GM19240 (cell line): ENCODE results near the gene PHF21B.

ENCODE experiments used
- DNase-seq: peaks from one replicate; pipeline ENCODE4 v3.0.0; 2011; ENCODE audit warnings: low spot score; ENCODE audit not compliant: insufficient read length

PHF21B gene

DNA sequence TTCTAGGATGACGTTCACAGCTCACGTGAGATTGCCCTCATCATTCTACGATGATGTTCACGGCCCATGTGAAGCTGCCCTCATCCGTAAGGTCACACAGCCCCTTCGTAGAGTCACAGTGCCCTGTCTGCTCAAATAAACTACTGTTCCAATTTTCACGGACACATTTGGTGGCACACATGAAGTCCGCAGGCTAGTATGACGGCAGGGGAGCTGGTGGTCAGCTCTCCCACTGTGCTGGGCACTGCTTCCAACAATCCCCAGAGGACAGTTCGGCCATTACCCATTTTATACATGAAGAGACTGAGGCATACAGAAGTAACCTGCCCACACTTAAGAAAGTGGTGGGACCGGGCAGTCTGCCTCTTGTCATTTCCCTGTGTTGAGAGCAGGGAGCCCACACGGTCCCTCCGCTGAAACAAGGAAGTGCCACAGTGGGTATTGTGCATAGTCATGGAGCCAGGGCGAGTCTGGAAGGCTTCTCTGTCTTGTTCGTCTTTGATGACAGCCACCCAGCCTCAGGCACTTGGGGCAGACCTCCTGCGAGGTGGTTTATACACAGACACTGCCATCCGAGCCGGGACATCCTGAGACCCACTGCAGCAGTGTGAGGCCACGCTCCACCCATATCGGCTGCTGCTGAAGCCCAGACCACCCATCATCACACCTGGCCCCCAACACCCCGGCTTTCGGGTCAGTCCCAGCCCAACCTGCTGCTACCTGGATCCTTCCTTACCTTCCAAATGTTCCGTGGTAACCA lies 114.3 kb downstream of the PHF21B start:
- no peak for DNase-seq

DNA sequence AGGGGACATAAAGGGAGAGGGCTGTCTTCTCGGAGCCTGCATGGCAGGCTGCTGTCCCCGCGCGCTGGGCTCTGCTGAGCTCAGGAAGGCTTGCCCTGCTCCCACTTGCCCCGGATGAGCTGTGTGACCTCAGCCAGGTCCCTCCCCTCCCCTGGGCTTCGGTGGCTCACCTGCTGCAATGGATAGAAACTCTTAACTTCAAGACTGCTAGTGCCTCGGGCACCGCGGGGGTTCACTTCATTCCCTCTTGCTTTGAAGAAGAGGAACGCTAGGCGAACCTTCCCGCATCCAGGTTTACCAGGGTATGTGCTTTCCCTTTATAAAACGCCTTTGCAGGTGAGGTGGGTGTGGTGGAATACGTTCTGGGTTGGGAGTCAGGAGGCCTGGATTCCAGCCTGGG lies 115.0 kb downstream of the PHF21B start:
- DNase-seq = no peak

DNA sequence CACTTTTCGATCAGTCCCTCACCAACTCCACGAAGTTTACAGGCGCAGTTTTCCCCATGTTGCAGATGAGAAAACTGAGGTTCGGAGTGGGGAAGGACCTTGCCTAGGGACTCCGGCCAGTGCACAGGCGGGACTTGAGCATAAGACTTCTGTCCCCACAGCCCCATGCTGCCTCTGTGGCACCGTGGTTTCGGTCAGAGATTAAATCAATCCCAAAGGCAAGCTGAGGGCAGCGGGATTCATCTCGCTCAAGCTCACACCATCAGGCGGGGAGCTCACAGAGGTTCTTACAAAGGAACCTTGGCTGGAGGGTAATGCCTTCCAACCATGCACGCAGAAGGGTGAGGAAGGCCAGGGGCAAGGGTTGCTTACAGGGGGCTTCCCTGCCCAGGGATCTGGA lies 115.5 kb downstream of the PHF21B start:
- no peak for DNase-seq

DNA sequence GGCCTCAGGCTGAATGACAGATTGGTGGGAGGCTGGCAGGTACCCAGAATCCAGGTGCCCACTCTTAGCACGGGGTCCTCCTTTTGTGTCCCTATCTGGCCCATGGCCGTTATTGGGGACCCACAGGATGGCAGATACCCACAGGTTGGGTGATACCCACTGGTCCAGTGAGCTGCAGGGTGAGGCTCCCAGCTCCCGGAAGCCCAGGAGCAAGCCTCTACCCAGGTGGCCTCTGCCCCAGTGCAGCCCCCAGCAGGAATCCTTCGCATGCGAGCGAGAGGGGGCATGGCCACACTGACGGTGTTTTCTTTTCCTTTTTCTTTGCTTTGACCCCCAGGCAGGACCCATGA lies 116.1 kb downstream of the PHF21B start:
- no peak for DNase-seq

DNA sequence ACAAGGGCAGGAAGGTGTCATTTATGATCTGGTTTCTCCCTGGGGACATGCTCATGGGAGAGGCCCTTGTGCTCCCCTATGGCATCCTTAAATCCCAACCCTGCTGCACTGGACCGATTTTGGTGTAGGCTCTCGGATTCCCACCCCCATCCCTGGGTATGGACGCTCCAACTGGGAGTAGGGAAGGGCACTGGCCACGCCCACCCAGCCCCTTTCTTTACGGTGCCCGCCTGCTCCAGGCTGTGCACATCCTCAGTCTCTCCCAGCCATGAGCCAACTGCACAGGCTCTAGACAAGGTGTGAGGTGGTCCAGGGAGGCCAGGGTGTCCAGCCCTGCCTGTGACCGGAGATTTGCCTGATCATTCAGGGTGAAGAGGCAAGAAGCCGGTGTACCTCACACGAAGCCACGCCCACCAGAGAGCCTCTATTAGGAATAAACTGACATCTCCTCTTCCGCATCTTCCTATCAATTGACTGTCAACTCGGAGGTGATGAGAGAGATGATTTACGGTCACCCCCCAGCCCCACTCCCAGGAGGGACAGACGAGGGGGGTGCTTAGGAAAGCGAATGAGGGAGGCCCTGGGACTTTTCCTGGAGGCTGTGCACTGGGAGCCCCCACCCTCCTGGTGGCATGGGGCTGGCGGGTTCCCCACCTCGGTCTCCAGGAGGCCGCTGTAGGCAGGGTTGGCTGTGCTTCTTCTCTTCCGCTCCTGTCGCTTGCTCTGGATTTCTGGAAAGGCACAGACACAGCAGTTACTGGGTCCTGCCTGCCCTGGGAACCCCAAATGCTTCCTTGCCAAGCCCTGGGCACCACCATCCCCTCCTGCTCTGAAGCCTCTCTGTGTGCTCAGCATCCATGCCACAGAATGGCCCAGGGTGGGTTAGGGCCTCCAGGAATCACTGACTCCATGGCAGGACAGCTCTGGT lies 116.7 kb downstream of the PHF21B start:
- no peak for DNase-seq

DNA sequence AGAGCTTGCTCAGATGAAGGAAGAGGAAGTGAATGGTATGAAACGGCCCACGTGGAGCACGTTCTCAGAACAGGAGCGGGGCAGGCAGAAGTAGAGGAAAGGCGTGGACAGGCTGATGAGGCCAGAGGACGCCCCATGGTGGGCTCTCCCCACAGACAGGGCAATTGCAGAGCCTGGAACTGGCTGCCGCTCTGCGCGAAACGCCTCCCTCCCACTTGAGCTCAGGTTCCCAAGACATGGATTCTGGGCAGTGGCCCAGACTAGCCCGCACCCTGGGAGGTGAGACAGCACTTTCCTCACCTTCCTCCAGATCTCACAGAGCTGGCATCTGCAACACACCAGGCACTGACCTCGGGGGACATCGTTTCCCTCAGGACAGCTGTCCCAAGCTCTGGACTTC lies 117.6 kb downstream of the PHF21B start:
- no peak for DNase-seq

DNA sequence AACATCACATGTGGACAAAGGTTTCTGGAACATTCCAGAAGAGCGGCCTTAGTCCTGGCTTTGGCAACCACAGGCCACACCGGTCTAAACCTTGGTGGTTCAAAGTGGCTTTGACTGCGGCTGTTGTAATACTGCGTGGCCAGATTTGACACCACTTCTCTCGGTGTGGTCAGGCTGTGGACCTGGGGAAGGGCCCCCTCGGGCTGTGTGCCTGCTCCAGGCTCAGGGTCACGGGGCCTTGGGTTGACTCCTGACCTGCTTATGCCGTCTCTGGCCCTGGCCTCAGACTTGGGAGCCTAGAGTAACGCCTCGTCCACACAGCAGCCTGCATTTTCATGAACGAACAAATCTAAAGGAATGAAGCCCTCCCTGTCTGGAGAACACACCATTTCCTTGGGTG lies 118.0 kb downstream of the PHF21B start:
- no peak for DNase-seq

DNA sequence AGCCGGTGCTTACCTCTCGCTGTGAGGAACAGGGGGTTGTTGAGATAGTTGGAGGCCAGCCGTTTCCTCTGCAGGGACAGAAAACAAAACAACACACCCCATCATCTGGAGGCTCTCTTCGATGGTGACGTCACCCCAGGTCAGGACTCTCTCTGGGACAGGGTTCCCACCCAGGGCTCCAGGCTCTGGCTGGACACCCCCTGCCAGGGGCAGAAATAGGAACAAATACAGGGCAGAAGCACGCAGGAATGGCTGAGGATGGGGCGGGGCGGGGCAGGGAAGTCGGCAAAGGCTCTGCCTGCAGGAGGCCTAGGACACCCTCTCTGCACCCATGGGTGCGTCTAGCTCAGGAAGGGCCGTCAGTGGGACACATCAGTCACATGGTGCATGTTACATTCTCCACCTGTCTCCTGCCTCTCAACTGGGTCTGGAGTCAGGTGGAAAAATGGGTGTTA lies 118.5 kb downstream of the PHF21B start:
- DNase-seq = no peak

DNA sequence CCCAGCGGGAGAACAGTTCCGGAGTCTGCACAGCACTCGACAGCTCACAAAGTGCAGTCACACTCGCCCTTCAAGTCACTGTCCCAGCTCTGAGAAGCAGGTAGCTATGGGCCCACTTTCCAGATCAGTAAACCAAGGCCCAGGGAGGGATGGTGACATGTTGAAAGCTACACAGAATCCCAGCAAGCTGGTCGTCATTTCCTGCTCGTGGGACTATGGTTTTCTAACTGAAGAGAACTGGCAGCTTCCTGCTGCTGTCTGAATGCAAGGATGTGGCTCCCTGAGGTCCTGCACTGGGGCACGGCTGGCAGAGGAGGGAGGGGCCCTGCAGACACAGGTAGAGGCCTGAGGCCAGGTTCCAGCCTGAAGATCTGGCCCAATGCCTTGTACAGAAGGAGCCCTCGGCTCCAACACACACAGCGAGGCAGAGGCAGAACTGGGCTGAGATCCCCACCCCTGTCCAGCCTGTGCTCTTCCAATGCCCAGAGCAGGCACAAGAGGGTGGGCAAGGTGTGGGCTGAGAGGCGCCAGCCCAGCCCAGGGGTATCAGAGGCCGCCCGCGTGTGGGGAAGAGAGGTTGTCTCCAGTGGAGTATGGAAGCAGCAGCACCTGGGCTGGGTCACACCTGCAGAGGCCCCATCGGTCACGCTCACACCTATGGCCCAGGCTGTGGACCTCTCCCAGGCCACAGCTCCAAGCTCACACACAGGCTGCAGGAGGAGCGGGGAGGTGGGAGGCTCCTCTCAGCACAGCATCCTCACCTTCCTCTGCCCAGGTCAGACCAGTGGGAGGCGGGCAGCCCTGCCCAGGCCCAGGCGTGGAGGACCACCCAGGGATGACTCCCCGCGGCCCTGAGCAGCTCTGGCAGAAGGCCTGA lies 119.2 kb downstream of the PHF21B start:
- DNase-seq = no peak

DNA sequence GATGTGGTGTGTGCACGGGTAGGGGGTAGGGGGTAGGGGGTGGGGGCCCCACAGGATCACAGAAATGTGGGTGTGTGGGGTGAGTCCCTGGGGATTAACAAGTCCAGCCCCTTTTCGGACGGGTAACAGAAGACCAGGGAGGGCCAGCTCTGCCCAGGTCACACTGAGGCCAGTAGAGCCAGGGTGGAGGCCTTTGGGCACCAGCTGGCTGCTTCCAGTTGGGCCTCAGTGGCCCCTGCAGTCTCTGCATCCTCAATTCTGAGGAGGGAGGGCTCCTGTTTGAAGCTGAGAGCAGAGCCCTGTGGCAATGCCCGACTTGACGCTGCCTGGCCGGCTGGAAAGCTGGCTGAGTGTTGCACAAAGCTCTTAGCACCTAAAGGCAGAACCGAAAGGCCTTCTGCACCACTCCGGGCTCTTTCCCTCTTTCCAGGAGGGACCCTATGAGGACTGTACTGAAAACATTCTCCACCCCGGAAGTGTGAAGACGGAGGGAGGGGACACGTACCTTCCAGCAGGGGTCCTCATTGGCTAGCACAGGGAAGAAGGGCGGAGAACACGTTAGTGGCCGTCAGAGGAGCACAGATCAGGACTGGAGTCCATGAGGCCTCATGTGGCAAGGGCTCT lies 120.4 kb downstream of the PHF21B start:
- DNase-seq = no peak

DNA sequence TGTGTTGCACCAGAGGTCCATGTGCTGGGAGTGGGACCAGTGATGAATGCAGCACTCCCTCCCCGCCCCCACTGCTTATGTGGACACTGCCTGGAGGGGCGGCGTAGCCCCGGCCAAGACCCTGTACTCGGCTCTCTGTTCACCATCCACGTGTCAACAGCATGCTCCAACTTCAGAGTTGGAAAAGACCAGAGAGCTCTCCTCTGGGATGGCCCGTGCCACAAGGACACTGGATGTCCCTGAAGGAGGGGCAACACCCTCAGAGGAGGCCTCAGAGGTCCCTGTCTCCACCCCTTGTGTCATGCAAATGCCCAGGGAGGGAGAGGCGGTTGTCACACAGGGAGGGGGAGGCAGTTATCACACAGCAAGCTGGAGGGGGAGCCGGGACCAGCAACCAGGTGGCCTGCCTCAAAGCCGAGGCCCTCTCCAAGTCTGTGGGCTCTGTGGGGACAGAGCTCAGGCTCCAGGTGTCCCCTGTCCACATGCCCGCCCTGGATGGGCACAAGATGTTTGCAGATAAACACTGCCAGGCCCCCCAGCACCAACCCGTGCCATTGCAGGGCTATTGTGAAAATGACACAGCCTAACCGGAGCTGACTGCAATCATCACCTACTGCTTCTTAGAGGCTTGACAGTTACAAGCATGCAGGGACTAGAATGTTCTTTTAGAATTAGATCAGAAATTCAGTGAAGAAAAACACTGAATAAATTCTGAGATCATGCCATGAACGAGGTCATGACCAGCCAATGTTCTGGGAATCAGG lies 121.1 kb downstream of the PHF21B start:
- DNase-seq = no peak

DNA sequence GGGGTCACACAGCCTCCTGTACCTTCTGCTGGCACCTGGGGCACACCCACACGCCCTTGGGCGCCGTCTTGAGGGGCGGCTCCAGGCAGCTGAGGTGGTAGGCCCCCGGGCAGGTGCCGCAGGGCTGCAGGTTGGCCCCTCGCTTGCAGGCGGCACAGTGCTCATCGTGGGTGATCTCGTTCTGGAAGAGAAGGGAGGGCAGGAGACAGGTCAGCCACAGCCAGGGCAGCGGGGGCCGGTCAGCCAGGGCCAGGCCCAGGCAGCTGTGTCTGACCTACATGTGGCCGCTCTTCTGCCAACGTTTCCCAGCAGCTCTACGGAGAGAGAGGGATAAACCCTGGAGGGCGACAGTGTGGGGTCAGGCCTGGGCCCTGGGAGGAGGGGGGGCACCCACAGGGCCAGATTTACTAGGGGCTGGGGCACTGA lies 121.9 kb downstream of the PHF21B start:
- no peak for DNase-seq

DNA sequence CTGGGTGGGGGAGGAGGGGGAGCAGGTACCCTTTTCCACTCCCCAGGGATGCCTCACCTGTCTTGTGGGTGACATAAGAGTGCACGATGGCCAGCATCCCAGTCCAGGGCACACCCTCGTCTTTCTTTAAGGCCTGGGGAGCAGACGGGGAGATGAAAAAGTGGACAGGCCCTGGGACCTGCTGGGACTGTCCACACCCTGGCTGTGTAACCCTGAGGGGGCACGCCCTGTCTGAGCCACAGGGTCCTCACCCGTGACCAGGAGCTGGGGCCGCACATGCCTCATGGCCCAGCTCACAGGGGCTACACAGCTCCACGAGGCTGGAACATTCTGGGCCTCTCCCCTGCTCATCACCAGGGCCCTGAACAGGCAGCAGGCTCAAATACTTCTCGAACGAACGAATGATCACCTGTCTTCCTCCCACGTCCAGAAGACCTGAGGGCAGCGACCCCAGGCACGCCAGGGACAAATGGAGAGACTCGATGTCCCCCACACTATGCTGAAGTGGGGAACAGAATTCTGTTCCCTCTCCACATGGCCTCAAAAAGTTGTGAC lies 123.9 kb downstream of the PHF21B start:
- no peak for DNase-seq

DNA sequence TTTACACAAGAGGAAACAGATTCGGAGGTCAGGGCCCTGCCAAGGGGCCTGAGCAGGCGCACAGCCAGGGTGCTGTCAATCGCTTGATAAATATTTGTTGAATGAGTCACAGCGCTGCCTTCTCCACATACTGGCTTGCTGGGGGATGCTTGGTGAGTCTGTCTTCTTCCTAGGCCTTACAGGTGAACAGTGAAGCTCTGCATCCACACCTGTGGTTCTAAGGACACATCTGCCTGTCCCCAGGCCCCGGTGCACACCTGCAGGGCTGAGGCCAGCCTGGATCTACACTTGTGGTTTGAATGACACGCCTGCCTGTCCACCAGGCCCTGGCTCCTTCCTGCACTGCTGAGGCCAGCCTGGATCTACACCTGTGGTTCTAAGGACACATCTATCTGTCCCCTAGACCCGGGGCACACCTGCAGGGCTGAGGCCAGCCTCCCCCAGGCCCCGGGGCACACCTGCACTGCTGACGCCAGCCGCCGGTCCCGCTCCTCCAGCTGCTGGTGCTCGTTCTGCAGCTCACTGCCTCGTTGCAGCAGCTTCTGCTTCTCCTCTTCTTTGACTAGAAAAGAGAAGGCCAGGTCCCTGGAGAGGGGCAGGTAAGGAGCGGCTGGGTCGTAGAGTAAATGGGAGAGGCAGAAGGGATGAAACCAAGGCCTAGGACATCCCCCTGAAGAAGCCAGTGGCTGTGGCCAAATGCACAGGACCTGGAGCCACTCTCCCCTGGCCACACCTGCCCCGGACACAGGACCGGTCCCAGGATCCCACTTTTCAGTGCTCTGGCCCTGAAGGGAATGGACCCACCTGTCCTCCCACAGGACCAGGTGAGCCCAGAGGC lies 124.6 kb downstream of the PHF21B start:
- DNase-seq = no peak

DNA sequence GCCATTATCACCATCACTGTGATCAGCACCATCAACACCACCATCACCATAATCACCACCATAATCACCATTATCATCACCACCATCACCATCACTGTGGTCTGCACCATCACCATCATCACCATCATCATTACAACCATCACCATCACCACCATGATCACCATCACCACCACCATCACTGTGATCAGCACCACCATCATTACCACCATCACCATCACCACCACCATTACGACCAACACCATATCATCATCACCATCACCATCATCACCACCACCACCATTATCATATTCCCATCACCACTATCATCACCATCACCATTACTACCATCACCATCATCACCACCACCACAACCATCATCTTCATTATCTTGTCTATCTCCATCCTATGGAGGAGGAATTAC lies 125.2 kb downstream of the PHF21B start:
- no peak for DNase-seq

DNA sequence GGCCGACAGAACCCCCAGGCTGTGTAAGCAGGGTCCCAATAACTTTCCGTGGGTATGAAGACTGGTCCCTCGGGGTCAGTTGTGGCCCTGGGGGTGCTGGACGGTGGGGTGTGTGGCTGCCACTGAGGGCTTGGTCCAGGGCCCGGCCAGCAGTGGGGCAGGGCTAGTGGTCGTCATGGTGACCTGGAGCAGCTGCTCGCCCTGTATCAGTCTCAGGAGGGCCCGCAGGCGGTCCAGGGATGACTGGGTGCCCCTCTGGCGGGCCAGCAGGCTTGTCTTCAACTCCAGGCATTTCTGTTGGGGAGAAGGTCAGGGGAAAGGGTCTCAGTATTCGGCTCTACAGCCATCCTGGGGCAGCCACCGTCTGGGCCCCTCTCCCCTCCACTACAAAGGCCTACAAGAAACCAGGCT lies 126.8 kb downstream of the PHF21B start:
- no peak for DNase-seq

DNA sequence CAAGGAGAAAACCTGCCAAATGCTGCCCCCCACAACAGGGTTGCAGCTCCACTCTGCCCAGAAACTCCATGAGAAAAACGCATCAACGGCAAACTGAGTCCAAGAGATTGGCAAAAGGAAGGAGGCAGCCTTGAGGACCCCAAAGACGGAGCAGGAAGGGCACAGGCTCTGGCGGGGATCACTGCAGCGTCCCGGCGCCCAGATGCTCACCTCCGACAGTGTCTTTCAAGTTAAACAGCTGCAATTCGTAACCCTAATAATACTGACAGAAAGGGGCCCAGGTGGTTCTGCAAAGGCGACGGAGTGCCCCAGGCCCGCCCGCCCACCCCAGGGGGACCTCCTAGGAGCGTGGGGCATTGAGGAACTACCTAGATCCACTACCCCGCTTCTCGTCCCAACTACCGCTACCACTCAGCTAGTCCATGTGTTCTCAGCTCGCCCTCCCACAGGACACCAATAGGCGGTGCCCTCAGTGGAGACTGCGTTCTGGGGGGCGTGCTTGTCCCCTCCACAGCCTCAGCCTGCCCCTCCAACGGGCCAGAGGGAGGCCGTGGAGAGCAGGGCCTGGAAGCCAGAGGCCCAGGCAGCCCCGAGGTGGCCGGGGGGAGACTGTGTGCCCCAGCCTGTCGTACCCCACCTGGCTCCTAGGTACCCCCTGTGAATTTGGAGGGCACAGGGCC lies 127.4 kb downstream of the PHF21B start:
- no peak for DNase-seq

DNA sequence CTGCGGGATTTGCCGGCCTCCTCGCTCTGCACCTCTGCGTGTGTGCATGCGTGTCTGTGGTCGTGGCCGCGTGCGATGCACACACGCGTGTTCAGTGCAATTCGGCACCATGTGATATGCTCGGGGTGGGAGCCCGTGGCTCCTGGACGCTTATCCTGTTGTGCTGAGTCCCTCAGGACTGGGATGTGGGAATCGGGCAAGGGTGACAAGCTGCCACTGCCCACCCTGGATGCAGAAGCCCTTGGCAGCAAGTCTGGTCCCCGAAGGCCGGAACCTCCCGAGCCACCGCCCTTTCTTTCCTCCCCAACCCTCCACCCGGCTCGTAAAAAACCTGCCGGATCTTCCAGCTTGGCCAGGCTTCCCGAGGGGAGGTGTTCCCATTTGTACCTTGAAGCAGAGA lies 128.2 kb downstream of the PHF21B start:
- DNase-seq = no peak
